Lower leg skin (tissue), 4 donors: Measurements from ENCODE around the gene ZNF280D. TPM values are rescaled to one million over a fixed set of nuclear protein-coding genes. Genes with fewer than 3 reads are reported as not detected.

Experiments used
- DNase-seq, 2 donors: peaks; one replicate each; pipeline ENCODE4 v3.0.0-alpha.2; 2019; ENCODE audit warnings: low spot score in 2 of 2
- H3K4me3 ChIP-seq: fragments of 200-600 bp; sonication (generic); 2 replicates; pipeline ENCODE4 v1.5.1; 2017; ENCODE audit warnings: mild to moderate bottlenecking, low read depth; ENCODE audit not compliant: poor library complexity, severe bottlenecking
- CTCF ChIP-seq, 3 donors: fragments of 450-650 bp; IDR thresholded peaks; one replicate each; pipeline ENCODE4 v1.5.1; 2016; ENCODE audit warnings: antibody characterized with exemption in 3 of 3, mild to moderate bottlenecking in 3 of 3, moderate library complexity in 2 of 3
- POLR2A ChIP-seq, 2 donors: fragments of 450-650 bp; IDR thresholded peaks; one replicate each; pipeline ENCODE4 v1.6.1; 2016 to 2017; ENCODE audit warnings: antibody characterized with exemption in 2 of 2, mild to moderate bottlenecking in 1 of 2, moderate library complexity in 1 of 2
- WGBS, 2 donors: methylation state at CpG; one replicate each; pipeline ENCODE4 v1.1.5; 2018; 5-methylcytosine and 5-hydroxymethylcytosine counted together
- intact Hi-C: fragments of 100-400 bp; cut with DNase I; formaldehyde crosslinking; loops from one replicate; pipeline ENCODE4 v1.15.0; 2023; ENCODE audit warnings: low total_unique reads
- total RNA-seq, 4 donors: library from RNA; depleted of rRNA; stranded (reverse); fragments of >200 nt; gene quantifications; one replicate each; pipeline ENCODE4 v1.1.0, GENCODE V29; 2016

Gene ZNF280D
- total RNA-seq, 4 donors from 2014 or later, result 22.8 to 30.8 (median 25.9) TPM

GRCh38 chr15:56608140-56608778 lies 125.0 kb downstream of the ZNF280D start:
- DNase-seq, result no peak
- TF ChIP-seq POLR2A (IDR thresholded peaks at IDR 0.05), result no peak
- no peak for TF ChIP-seq CTCF (IDR thresholded peaks at IDR 0.05)
- intact Hi-C loops, result no loop called here
- WGBS, 2 donors, result 71 to 75% methylated on average over 1 of the region's 1 CpG
- no peak overlapping the region for H3K4me3 ChIP-seq

- TF ChIP-seq POLR2A (IDR thresholded peaks at IDR 0.05) (no peak), CTCF (IDR thresholded peaks at IDR 0.05) (no peak)
- no peak overlapping the region for H3K4me3 ChIP-seq
- intact Hi-C loops, result no loop called here
- no peak for DNase-seq
- WGBS, 2 donors, result 65 to 99% methylated on average over 2 of the region's 2 CpGs
Observed at GRCh38 chr15:56602253-56602652, 131.1 kb downstream of the ZNF280D start.

- no peak for DNase-seq
- TF ChIP-seq POLR2A (IDR thresholded peaks at IDR 0.05), result no peak
- no peak for TF ChIP-seq CTCF (IDR thresholded peaks at IDR 0.05)
- no peak overlapping the region for H3K4me3 ChIP-seq
- 92 to 97% methylated on average over 1 of the region's 1 CpG for WGBS, 2 donors
- intact Hi-C loops, result no loop called here
Observed at GRCh38 chr15:56600380-56600779, 132.9 kb downstream of the ZNF280D start.

- WGBS, 2 donors, result 74 to 79% methylated on average over 5 of the region's 5 CpGs
- intact Hi-C loops, result no loop called here
- no peak overlapping the region for H3K4me3 ChIP-seq
- DNase-seq, result no peak
- no peak for TF ChIP-seq CTCF (IDR thresholded peaks at IDR 0.05)
- no peak for TF ChIP-seq POLR2A (IDR thresholded peaks at IDR 0.05)
Observed at GRCh38 chr15:56598991-56599390, 134.3 kb downstream of the ZNF280D start.

- 92 to 95% methylated on average over 2 of the region's 2 CpGs for WGBS, 2 donors
Observed at GRCh38 chr15:56587686-56588085, 145.6 kb downstream of the ZNF280D start.

More at GRCh38 chr15:56587686-56588085, 145.6 kb downstream of the ZNF280D start:
- H3K4me3 ChIP-seq, result no peak overlapping the region
- TF ChIP-seq CTCF (IDR thresholded peaks at IDR 0.05) (no peak), POLR2A (IDR thresholded peaks at IDR 0.05) (no peak)
- intact Hi-C loops, result no loop called here
- no peak for DNase-seq
